Liver (tissue), 9 donors: ENCODE measurements around the gene MYL10. TPM values are rescaled to one million over a fixed set of nuclear protein-coding genes. Genes with fewer than 3 reads are reported as not detected.

Experiments
- DNase-seq: peaks from one replicate; pipeline ENCODE4 v3.0.0-alpha.2; 2017; ENCODE audit warnings: low spot score
- H3K27ac ChIP-seq, 2 donors: one replicate each; pipeline ENCODE4 v1.7.0; 2013; ENCODE audit warnings: inconsistent platforms in 2 of 2, low read length in 2 of 2, control low read depth in 1 of 2, low read depth in 1 of 2, mild to moderate bottlenecking in 1 of 2
- H3K27me3 ChIP-seq, 4 donors: one replicate each; pipeline versions ENCODE4 v1.6.1 to v1.7.0; 2013; ENCODE audit warnings: low read length in 3 of 4, inconsistent platforms in 1 of 4, mild to moderate bottlenecking in 1 of 4, moderate library complexity in 1 of 4; ENCODE audit not compliant: control insufficient read depth in 4 of 4, insufficient read depth in 4 of 4
- H3K36me3 ChIP-seq, 4 donors: one replicate each; pipeline versions ENCODE4 v1.6.1 to v1.7.0; 2013; ENCODE audit warnings: low read length in 3 of 4, mild to moderate bottlenecking in 3 of 4, low read depth in 1 of 4, moderate library complexity in 1 of 4; ENCODE audit not compliant: control insufficient read depth in 4 of 4, insufficient read depth in 3 of 4
- H3K4me1 ChIP-seq, 4 donors: one replicate each; pipeline versions ENCODE4 v1.6.1 to v1.7.0; 2013; ENCODE audit warnings: low read length in 3 of 4, mild to moderate bottlenecking in 3 of 4, moderate library complexity in 1 of 4; ENCODE audit not compliant: control insufficient read depth in 4 of 4, insufficient read depth in 4 of 4
- H3K4me3 ChIP-seq, 3 donors: one replicate each; pipeline versions ENCODE4 v1.6.1 to v1.7.0; 2013; ENCODE audit warnings: low read length in 3 of 3, control low read depth in 1 of 3, low read depth in 1 of 3, mild to moderate bottlenecking in 1 of 3
- H3K9ac ChIP-seq, 2 donors: one replicate each; pipeline ENCODE4 v1.7.0; 2013; ENCODE audit warnings: low read length in 2 of 2, mild to moderate bottlenecking in 2 of 2, moderate library complexity in 2 of 2, control low read depth in 1 of 2, low read depth in 1 of 2
- H3K9me3 ChIP-seq, 4 donors: one replicate each; pipeline versions ENCODE4 v1.6.1 to v1.7.0; 2013; ENCODE audit warnings: low read length in 3 of 4; ENCODE audit not compliant: control insufficient read depth in 4 of 4
- ATF3 ChIP-seq: IDR thresholded peaks from 2 replicates; pipeline ENCODE4 v1.6.1; 2016; ENCODE audit warnings: antibody characterized with exemption
- EGR1 ChIP-seq, 2 donors: IDR thresholded peaks; 2 replicates each; pipeline ENCODE4 v1.6.1; 2016 to 2018; ENCODE audit warnings: antibody characterized with exemption in 2 of 2, low read depth in 2 of 2
- FOXA1 ChIP-seq: IDR thresholded peaks from 2 replicates; pipeline ENCODE4 v1.6.1; 2016; ENCODE audit warnings: antibody characterized with exemption
- FOXA2 ChIP-seq: IDR thresholded peaks from 2 replicates; pipeline ENCODE4 v1.6.1; 2016; ENCODE audit warnings: antibody characterized with exemption
- GABPA ChIP-seq, 2 donors: IDR thresholded peaks in 1 of 2; conservative IDR thresholded peaks in 1 of 2; 2 replicates each; pipeline ENCODE4 v1.6.1; 2016; ENCODE audit warnings: antibody characterized with exemption in 2 of 2, mild to moderate bottlenecking in 1 of 2, moderate library complexity in 1 of 2
- HNF4G ChIP-seq: IDR thresholded peaks from 2 replicates; pipeline ENCODE4 v1.6.1; 2016; ENCODE audit warnings: antibody characterized with exemption
- MAX ChIP-seq: IDR thresholded peaks from 2 replicates; pipeline ENCODE4 v1.6.1; 2016; ENCODE audit warnings: antibody characterized with exemption
- NR2F2 ChIP-seq: IDR thresholded peaks from 2 replicates; pipeline ENCODE4 v1.6.1; 2016; ENCODE audit warnings: antibody characterized with exemption
- RAD21 ChIP-seq, 2 donors: IDR thresholded peaks; 2 replicates each; pipeline ENCODE4 v1.6.1; 2016; ENCODE audit warnings: antibody characterized with exemption in 2 of 2, mild to moderate bottlenecking in 2 of 2
- RXRA ChIP-seq, 2 donors: IDR thresholded peaks; 2 replicates each; pipeline ENCODE4 v1.6.1; 2017 to 2018; ENCODE audit warnings: antibody characterized with exemption in 2 of 2, mild to moderate bottlenecking in 1 of 2
- TAF1 ChIP-seq: conservative IDR thresholded peaks from 2 replicates; pipeline ENCODE4 v1.6.1; 2016; ENCODE audit warnings: antibody characterized with exemption, mild to moderate bottlenecking
- YY1 ChIP-seq: IDR thresholded peaks from 2 replicates; pipeline ENCODE4 v1.6.1; 2016; ENCODE audit warnings: antibody characterized with exemption, mild to moderate bottlenecking
- WGBS: extraction: QIAGEN DNeasy Blood & Tissue Kit; methylation state at CpG from one replicate; pipeline ENCODE4 v1.1.7; 2013; 5-methylcytosine and 5-hydroxymethylcytosine counted together
- polyA plus RNA-seq, 2 donors: library from polyadenylated mRNA; stranded (reverse) in 1 of 2; unstranded in 1 of 2; fragments of 200-250 nt in 1 of 2; fragments of >200 nt in 1 of 2; fragmentation: Nextera tagmentation in 1 of 2; extraction: Ambion mirVana in 1 of 2; gene quantifications; one replicate each; pipeline versions ENCODE4 v1.2.1 to v1.2.3, GENCODE V29; 2013 to 2015
- total RNA-seq, 2 donors: library from RNA; depleted of rRNA; stranded (reverse); fragments of >200 nt; gene quantifications; one replicate each; pipeline ENCODE4 v1.2.3, GENCODE V29; 2014
- TF ChIP-seq, protein P1 (sequence below): IDR thresholded peaks from 2 replicates; pipeline ENCODE4 v1.6.1; 2016; ENCODE audit warnings: antibody characterized with exemption, mild to moderate bottlenecking
- TF ChIP-seq, protein P2 (sequence below): IDR thresholded peaks from 2 replicates; pipeline ENCODE4 v1.6.1; 2016; ENCODE audit warnings: antibody characterized with exemption
- TF ChIP-seq, protein P3 (sequence below): fragments of 150-350 bp; IDR thresholded peaks from 2 replicates; pipeline ENCODE4 v1.5.1; 2017; ENCODE audit warnings: improper control_type of control experiment, low read depth, low read length; ENCODE audit not compliant: missing input control
- donor health status: healthy.
- donor health status: healthy.
- donor health status: healthy.
- donor health status: healthy.
- donor health status: healthy.

Gene MYL10
- total and polyA plus RNA-seq, 4 donors: not detected

DNA sequence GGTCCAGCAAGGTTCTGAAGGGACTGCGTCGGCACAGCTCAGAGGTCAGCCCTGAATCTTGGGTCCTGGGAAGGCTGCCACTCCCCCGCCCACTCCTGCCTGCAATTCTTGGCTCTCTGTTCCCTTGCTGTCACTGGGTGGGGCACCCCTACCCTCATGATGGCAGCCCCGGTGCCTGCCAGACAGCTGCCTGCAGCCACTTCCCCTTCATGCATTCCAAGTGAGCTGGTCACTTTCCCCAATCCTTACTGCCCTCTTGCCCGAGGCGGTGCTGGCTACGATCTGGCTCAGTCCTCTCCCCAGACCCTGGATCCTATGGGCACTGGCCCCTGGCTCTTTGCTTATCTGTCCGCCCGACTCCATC, 14.2 kb downstream of the MYL10 start:
- no peak for DNase-seq
- 65% methylated on average over 9 of the region's 9 CpGs for WGBS
- Histone ChIP-seq H3K36me3 (no peaks in the 10 kb centered on the region), H3K27ac (no peak overlapping the region), H3K27me3 (no peaks in the 10 kb centered on the region), H3K4me1 (no peaks in the 10 kb centered on the region), H3K4me3 (no peak overlapping the region), H3K9ac (no peak overlapping the region), H3K9me3 (no peaks in the 10 kb centered on the region)
- TF ChIP-seq FOXA2 (no peak), RXRA (IDR thresholded peaks at IDR 0.05) (no peak), ATF3 (no peak), YY1 (no peak), TAF1 (no peak), EGR1 (IDR thresholded peaks at IDR 0.05; ENCODE audit: low read depth in 2 of 2) (no peak), FOXA1 (no peak), GABPA (IDR thresholded peaks at IDR 0.05 in 1 of 2, conservative IDR thresholded peaks at IDR 0.05 in 1 of 2) (no peak), RAD21 (IDR thresholded peaks at IDR 0.05) (no peak), HNF4G (no peak), MAX (no peak)
- TF ChIP-seq, protein P1, sequence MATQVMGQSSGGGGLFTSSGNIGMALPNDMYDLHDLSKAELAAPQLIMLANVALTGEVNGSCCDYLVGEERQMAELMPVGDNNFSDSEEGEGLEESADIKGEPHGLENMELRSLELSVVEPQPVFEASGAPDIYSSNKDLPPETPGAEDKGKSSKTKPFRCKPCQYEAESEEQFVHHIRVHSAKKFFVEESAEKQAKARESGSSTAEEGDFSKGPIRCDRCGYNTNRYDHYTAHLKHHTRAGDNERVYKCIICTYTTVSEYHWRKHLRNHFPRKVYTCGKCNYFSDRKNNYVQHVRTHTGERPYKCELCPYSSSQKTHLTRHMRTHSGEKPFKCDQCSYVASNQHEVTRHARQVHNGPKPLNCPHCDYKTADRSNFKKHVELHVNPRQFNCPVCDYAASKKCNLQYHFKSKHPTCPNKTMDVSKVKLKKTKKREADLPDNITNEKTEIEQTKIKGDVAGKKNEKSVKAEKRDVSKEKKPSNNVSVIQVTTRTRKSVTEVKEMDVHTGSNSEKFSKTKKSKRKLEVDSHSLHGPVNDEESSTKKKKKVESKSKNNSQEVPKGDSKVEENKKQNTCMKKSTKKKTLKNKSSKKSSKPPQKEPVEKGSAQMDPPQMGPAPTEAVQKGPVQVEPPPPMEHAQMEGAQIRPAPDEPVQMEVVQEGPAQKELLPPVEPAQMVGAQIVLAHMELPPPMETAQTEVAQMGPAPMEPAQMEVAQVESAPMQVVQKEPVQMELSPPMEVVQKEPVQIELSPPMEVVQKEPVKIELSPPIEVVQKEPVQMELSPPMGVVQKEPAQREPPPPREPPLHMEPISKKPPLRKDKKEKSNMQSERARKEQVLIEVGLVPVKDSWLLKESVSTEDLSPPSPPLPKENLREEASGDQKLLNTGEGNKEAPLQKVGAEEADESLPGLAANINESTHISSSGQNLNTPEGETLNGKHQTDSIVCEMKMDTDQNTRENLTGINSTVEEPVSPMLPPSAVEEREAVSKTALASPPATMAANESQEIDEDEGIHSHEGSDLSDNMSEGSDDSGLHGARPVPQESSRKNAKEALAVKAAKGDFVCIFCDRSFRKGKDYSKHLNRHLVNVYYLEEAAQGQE: no peak

DNA sequence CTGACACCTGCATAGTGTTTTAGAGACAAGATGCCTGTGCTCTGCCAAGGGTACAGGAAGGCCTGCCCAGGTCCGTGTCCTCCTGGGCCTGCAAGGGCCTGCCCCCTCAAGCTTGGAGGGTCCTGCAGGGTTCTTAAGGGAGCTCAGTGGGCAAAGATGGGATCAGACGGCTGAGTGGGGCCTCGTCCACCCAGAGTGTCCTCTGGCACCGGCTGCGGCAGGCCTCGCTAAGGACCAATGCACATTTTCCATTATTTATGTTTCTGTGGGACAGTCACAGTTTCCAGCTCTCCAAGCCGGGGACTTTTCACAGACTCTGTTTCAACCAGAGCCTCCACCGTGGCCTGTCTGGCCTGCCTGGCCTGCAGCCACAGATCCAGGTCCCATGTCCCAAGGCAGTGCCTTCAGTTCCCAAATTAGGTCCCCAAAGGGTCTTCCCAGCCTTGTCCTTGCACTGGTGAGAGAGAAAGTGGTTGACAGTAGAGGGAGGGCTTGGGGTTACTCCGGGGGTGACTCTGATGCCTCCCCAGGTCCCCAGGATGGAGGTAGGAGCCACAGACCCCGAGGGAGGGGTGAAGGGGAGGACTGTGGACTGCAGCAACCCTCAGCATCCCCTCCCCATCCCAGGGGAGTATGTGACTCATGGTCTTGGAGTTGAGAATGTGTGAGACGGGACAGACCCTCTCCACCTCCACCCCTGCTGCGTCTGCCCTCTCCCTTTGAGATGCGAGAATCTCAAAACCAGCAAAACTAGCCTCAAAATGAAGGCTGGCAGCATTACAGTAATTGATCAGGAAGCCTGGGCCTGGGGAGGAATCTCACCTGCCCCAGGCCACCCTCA, 14.8 kb downstream of the MYL10 start:
- WGBS: 78% methylated on average over 13 of the region's 13 CpGs
- H3K9me3 ChIP-seq: no peaks in the 10 kb centered on the region
- TF ChIP-seq RAD21 (IDR thresholded peaks at IDR 0.05): no peak
- TF ChIP-seq, protein P1: no peak
- TF ChIP-seq, protein P2, sequence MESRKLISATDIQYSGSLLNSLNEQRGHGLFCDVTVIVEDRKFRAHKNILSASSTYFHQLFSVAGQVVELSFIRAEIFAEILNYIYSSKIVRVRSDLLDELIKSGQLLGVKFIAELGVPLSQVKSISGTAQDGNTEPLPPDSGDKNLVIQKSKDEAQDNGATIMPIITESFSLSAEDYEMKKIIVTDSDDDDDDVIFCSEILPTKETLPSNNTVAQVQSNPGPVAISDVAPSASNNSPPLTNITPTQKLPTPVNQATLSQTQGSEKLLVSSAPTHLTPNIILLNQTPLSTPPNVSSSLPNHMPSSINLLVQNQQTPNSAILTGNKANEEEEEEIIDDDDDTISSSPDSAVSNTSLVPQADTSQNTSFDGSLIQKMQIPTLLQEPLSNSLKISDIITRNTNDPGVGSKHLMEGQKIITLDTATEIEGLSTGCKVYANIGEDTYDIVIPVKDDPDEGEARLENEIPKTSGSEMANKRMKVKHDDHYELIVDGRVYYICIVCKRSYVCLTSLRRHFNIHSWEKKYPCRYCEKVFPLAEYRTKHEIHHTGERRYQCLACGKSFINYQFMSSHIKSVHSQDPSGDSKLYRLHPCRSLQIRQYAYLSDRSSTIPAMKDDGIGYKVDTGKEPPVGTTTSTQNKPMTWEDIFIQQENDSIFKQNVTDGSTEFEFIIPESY: no peak
- no peak for TF ChIP-seq HNF4G
- no peak for TF ChIP-seq FOXA1
- no peak for TF ChIP-seq TAF1
- TF ChIP-seq, protein P3, sequence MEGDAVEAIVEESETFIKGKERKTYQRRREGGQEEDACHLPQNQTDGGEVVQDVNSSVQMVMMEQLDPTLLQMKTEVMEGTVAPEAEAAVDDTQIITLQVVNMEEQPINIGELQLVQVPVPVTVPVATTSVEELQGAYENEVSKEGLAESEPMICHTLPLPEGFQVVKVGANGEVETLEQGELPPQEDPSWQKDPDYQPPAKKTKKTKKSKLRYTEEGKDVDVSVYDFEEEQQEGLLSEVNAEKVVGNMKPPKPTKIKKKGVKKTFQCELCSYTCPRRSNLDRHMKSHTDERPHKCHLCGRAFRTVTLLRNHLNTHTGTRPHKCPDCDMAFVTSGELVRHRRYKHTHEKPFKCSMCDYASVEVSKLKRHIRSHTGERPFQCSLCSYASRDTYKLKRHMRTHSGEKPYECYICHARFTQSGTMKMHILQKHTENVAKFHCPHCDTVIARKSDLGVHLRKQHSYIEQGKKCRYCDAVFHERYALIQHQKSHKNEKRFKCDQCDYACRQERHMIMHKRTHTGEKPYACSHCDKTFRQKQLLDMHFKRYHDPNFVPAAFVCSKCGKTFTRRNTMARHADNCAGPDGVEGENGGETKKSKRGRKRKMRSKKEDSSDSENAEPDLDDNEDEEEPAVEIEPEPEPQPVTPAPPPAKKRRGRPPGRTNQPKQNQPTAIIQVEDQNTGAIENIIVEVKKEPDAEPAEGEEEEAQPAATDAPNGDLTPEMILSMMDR: no peak
- no peak for TF ChIP-seq ATF3
- TF ChIP-seq NR2F2: no peak
- TF ChIP-seq RXRA (IDR thresholded peaks at IDR 0.05): no peak
- H3K36me3 ChIP-seq: no peaks in the 10 kb centered on the region
- no peak overlapping the region for H3K4me3 ChIP-seq
- no peaks in the 10 kb centered on the region for H3K4me1 ChIP-seq
- no peak overlapping the region for H3K27ac ChIP-seq
- DNase-seq: no peak
- no peak overlapping the region for H3K9ac ChIP-seq
- H3K27me3 ChIP-seq: no peaks in the 10 kb centered on the region
